Right atrium auricular region (tissue), 2 donors: ENCODE measurements around the gene PODNL1. TPM values are rescaled to one million over a fixed set of nuclear protein-coding genes. Genes with fewer than 3 reads are reported as not detected.

ENCODE experiments used
- DNase-seq: peaks from one replicate; pipeline ENCODE4 v3.0.0-alpha.2; 2019; ENCODE audit warnings: low spot score
- H3K27ac ChIP-seq, 2 donors: fragments of 200-600 bp; sonication (generic); 1 replicate in 1 of 2; 2 replicates in 1 of 2; pipeline ENCODE4 v1.5.1; 2016 to 2019
- H3K27me3 ChIP-seq, 2 donors: fragments of 200-600 bp; sonication (generic); one replicate each; pipeline versions ENCODE4 v1.5.1 to v1.6.0; 2017 to 2019
- H3K36me3 ChIP-seq: fragments of 200-600 bp; sonication (generic); one replicate; pipeline ENCODE4 v1.5.1; 2016
- H3K4me1 ChIP-seq, 2 donors: fragments of 200-600 bp; sonication (generic); one replicate each; pipeline versions ENCODE4 v1.5.1 to v1.6.0; 2017 to 2019
- H3K4me3 ChIP-seq, 2 donors: fragments of 200-600 bp; sonication (generic); 1 replicate in 1 of 2; 2 replicates in 1 of 2; pipeline ENCODE4 v1.5.1; 2017 to 2019; ENCODE audit warnings: mild to moderate bottlenecking in 1 of 2, moderate library complexity in 1 of 2
- H3K9me3 ChIP-seq, 2 donors: fragments of 200-600 bp; sonication (generic); one replicate each; pipeline ENCODE4 v1.5.1; 2019
- CTCF ChIP-seq, 2 donors: fragments of 200-600 bp; sonication (generic); IDR thresholded peaks; one replicate each; pipeline ENCODE4 v1.5.1; 2019; ENCODE audit warnings: antibody characterized with exemption in 2 of 2
- total RNA-seq, 2 donors: library from RNA; depleted of rRNA; stranded (reverse); fragments of >200 nt; gene quantifications; one replicate each; pipeline ENCODE4 v1.1.0, GENCODE V29; 2016

The PODNL1 gene
- total RNA-seq, 2 donors from 2014 or later = 0.47 to 1.1 TPM

DNA sequence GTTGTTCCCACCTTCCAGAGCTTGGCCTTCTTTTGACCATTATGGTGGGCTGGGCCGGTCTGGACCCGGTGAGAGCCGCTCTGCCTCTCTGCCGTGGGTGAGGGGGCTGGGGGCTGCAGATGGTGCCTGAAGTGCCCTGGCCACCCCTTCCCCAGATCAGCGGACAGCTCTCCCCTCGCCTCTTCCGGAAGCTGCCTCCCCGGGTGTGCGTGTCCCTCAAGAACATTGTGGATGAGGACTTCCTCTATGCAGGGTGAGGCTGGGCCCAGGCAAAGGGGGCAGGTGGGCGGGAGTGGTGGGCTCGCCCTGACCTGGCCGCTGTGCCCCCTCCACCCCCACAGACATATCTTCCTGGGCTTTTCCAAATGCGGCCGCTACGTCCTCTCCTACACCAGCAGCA is 16.0 kb upstream of the PODNL1 start:
- Histone ChIP-seq H3K9me3 (no peaks in the 10 kb centered on the region), H3K36me3 (peaks cover 24% of the 10 kb centered on the region), H3K27me3 (no peaks in the 10 kb centered on the region), H3K4me3 (no peak overlapping the region), H3K4me1 (peaks cover 0 to 38% of the 10 kb centered on the region in 2 donors), H3K27ac (no peak overlapping the region)
- DNase-seq = no peak
- no peak for TF ChIP-seq CTCF (IDR thresholded peaks at IDR 0.05)

GRCh38 chr19:13952931-13953531 is 14.8 kb upstream of the PODNL1 start:
- Histone ChIP-seq H3K27ac (peak overlapping the region; percentile 79 to 83), H3K27me3 (no peaks in the 10 kb centered on the region), H3K36me3 (peaks cover 22% of the 10 kb centered on the region), H3K4me3 (peak overlapping the region; percentile 87 to 90), H3K9me3 (no peaks in the 10 kb centered on the region), H3K4me1 (peaks cover 0 to 36% of the 10 kb centered on the region in 2 donors)
- DNase-seq = no peak
- TF ChIP-seq CTCF (IDR thresholded peaks at IDR 0.05) = no peak

DNA sequence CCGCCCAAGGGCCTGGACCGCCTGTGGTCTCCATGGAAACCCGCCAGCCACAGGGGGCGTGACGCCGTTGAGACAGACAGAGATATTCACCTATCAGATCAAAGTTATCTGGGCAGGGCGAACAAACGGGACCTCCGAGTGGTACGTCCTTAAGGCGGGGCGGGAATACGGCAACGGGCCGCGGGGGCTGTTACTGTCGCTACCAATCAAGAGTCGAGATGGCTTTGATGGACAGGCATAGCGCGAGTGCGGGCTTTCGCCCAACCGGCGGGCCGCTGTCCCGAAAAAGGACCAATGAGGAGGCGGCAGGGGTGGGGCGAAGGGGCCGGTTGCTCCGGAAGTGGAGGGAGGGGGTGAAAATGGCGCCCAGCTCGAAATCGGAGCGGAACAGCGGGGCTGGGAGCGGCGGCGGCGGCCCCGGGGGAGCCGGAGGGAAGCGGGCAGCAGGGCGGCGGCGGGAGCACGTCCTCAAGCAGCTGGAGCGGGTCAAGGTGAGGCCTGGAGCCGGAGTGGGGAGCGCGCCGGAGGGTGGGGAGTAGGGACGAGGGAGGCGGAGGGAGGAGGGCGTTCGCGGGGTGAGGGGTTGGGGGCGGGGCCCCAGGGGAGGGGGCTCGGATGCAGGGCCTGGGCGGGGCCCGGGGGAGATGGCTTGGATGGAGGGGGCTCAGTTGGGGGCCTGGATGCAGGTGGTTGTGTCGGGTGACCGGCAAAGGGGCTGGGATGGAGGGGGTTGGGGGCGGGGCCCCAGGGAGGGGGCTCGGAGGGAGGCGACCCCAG is 14.1 kb upstream of the PODNL1 start, which contains the start of gene DCAF15:
Gene DCAF15 (plus strand): TSS at position 356 of the 777 bp plus-strand sequence. CDS start 4 bp downstream, at position 360.
- DNase-seq = peak; percentile 100

GRCh38 chr19:13951799-13952153 is 13.6 kb upstream of the PODNL1 start:
- H3K27me3 ChIP-seq = no peaks in the 10 kb centered on the region
- peaks cover 16% of the 10 kb centered on the region for H3K36me3 ChIP-seq
- DNase-seq = no peak
- H3K4me3 ChIP-seq = peak overlapping the region; percentile 27 to 90
- H3K9me3 ChIP-seq = no peaks in the 10 kb centered on the region
- no peak overlapping the region for H3K27ac ChIP-seq
- peaks cover 0 to 24% of the 10 kb centered on the region in 2 donors for H3K4me1 ChIP-seq
- TF ChIP-seq CTCF (IDR thresholded peaks at IDR 0.05) = no peak

More for the DNA sequence above, 14.1 kb upstream of the PODNL1 start, which contains the start of gene DCAF15:
- Histone ChIP-seq H3K36me3 (peaks cover 21% of the 10 kb centered on the region), H3K4me1 (peaks cover 0 to 29% of the 10 kb centered on the region in 2 donors), H3K9me3 (no peaks in the 10 kb centered on the region), H3K27me3 (no peaks in the 10 kb centered on the region), H3K4me3 (peak within 1 kb of the TSS; percentile 87 to 90), H3K27ac (peak within 1 kb of the TSS; percentile 79 to 83)
- TF ChIP-seq CTCF (IDR thresholded peaks at IDR 0.05) = no peak

DNA sequence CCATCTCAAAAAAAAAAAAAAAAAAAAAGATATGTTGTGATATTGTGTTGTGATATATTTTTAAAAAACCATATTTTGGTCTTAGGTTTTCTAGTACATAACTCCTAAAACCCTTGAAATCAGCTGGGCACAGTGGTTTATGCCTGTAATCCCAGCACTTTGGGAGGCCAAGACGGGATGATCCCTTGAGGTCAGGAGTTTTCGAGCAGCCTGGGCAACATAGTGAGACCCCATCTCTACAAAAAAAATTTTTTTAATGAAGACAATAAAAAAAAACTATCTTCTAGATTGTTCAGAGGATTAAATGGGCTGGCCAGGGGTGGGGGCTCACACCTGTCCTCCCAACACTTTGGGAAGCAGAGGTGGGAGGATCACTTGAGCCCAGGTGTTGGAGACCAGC is 12.8 kb upstream of the PODNL1 start:
- Histone ChIP-seq H3K4me3 (no peak overlapping the region), H3K27ac (no peak overlapping the region), H3K4me1 (peaks cover 0 to 19% of the 10 kb centered on the region in 2 donors), H3K9me3 (no peaks in the 10 kb centered on the region), H3K27me3 (no peaks in the 10 kb centered on the region), H3K36me3 (peaks cover 8% of the 10 kb centered on the region)
- TF ChIP-seq CTCF (IDR thresholded peaks at IDR 0.05) = no peak
- no peak for DNase-seq
